ENCODE results near the gene KLHL22.

KLHL22 gene

GRCh38 chr22:20430720-20431510 lies 64.7 kb downstream of the KLHL22 start:
- no peak for TF ChIP-seq PAX5 (IDR thresholded peaks at IDR 0.05; ENCODE audit: insufficient read depth, low read length, severe bottlenecking)
- no peak for TF ChIP-seq TAF1 (IDR thresholded peaks at IDR 0.05; ENCODE audit: low read depth, low read length)
- TF ChIP-seq POU2F2 (IDR thresholded peaks at IDR 0.05; ENCODE audit: low read depth, low read length) = no peak
- TF ChIP-seq POLR2A (IDR thresholded peaks at IDR 0.05; ENCODE audit: low read depth, low read length) = no peak
- no peak for TF ChIP-seq SPI1 (IDR thresholded peaks at IDR 0.05; ENCODE audit: low read depth, low read length)
- no peak for TF ChIP-seq POLR2AphosphoS5 (IDR thresholded peaks at IDR 0.05; ENCODE audit: low read depth, low read length)
- DNase-seq (ENCODE audit: insufficient read length, low spot score) (no peak), FAIRE-seq (peak; percentile 76)

GRCh38 chr22:20430101-20430719 lies 65.4 kb downstream of the KLHL22 start:
- DNase-seq (ENCODE audit: insufficient read length, low spot score) (no peak), FAIRE-seq (no peak)
- no peak for TF ChIP-seq PAX5 (IDR thresholded peaks at IDR 0.05; ENCODE audit: insufficient read depth, low read length, severe bottlenecking)
- TF ChIP-seq SPI1 (IDR thresholded peaks at IDR 0.05; ENCODE audit: low read depth, low read length) = no peak
- no peak for TF ChIP-seq POU2F2 (IDR thresholded peaks at IDR 0.05; ENCODE audit: low read depth, low read length)
- no peak for TF ChIP-seq POLR2A (IDR thresholded peaks at IDR 0.05; ENCODE audit: low read depth, low read length)
- no peak for TF ChIP-seq TAF1 (IDR thresholded peaks at IDR 0.05; ENCODE audit: low read depth, low read length)
- no peak for TF ChIP-seq POLR2AphosphoS5 (IDR thresholded peaks at IDR 0.05; ENCODE audit: low read depth, low read length)

- peak; percentile 88 for DNase-seq (ENCODE audit: insufficient read length, low spot score)
These were observed 66.1 kb downstream of the KLHL22 start for GRCh38 chr22:20429254-20430100.

GRCh38 chr22:20428496-20429253 lies 66.9 kb downstream of the KLHL22 start:
- DNase-seq (ENCODE audit: insufficient read length, low spot score) (no peak), FAIRE-seq (peak; percentile 52)
- TF ChIP-seq POU2F2 (IDR thresholded peaks at IDR 0.05; ENCODE audit: low read depth, low read length) (no peak), POLR2AphosphoS5 (IDR thresholded peaks at IDR 0.05; ENCODE audit: low read depth, low read length) (no peak), TAF1 (IDR thresholded peaks at IDR 0.05; ENCODE audit: low read depth, low read length) (no peak), POLR2A (IDR thresholded peaks at IDR 0.05; ENCODE audit: low read depth, low read length) (no peak), SPI1 (IDR thresholded peaks at IDR 0.05; ENCODE audit: low read depth, low read length) (no peak), PAX5 (IDR thresholded peaks at IDR 0.05; ENCODE audit: insufficient read depth, low read length, severe bottlenecking) (no peak)

More at GRCh38 chr22:20429254-20430100, 66.1 kb downstream of the KLHL22 start:
- TF ChIP-seq PAX5 (IDR thresholded peaks at IDR 0.05; ENCODE audit: insufficient read depth, low read length, severe bottlenecking) (no peak), TAF1 (IDR thresholded peaks at IDR 0.05; ENCODE audit: low read depth, low read length) (no peak), POLR2AphosphoS5 (IDR thresholded peaks at IDR 0.05; ENCODE audit: low read depth, low read length) (no peak), SPI1 (IDR thresholded peaks at IDR 0.05; ENCODE audit: low read depth, low read length) (no peak), POLR2A (IDR thresholded peaks at IDR 0.05; ENCODE audit: low read depth, low read length) (no peak), POU2F2 (IDR thresholded peaks at IDR 0.05; ENCODE audit: low read depth, low read length) (no peak)
- peak; percentile 76 for FAIRE-seq

- TF ChIP-seq POLR2AphosphoS5 (IDR thresholded peaks at IDR 0.05; ENCODE audit: low read depth, low read length) = no peak
- TF ChIP-seq POLR2A (IDR thresholded peaks at IDR 0.05; ENCODE audit: low read depth, low read length) = no peak
- TF ChIP-seq SPI1 (IDR thresholded peaks at IDR 0.05; ENCODE audit: low read depth, low read length) = no peak
- TF ChIP-seq PAX5 (IDR thresholded peaks at IDR 0.05; ENCODE audit: insufficient read depth, low read length, severe bottlenecking) = no peak
- no peak for TF ChIP-seq TAF1 (IDR thresholded peaks at IDR 0.05; ENCODE audit: low read depth, low read length)
- no peak for TF ChIP-seq POU2F2 (IDR thresholded peaks at IDR 0.05; ENCODE audit: low read depth, low read length)
- no peak for DNase-seq (ENCODE audit: insufficient read length, low spot score)
- no peak for FAIRE-seq
These were observed 67.6 kb downstream of the KLHL22 start for GRCh38 chr22:20427945-20428417.

- FAIRE-seq = no peak
- no peak for DNase-seq (ENCODE audit: insufficient read length, low spot score)
- TF ChIP-seq POLR2A (IDR thresholded peaks at IDR 0.05; ENCODE audit: low read depth, low read length) (no peak), POU2F2 (IDR thresholded peaks at IDR 0.05; ENCODE audit: low read depth, low read length) (no peak), SPI1 (IDR thresholded peaks at IDR 0.05; ENCODE audit: low read depth, low read length) (no peak), POLR2AphosphoS5 (IDR thresholded peaks at IDR 0.05; ENCODE audit: low read depth, low read length) (no peak), TAF1 (IDR thresholded peaks at IDR 0.05; ENCODE audit: low read depth, low read length) (no peak), PAX5 (IDR thresholded peaks at IDR 0.05; ENCODE audit: insufficient read depth, low read length, severe bottlenecking) (no peak)
These were observed 68.3 kb downstream of the KLHL22 start for GRCh38 chr22:20427104-20427944.

- TF ChIP-seq POLR2AphosphoS5 (IDR thresholded peaks at IDR 0.05; ENCODE audit: low read depth, low read length) = no peak
- no peak for TF ChIP-seq SPI1 (IDR thresholded peaks at IDR 0.05; ENCODE audit: low read depth, low read length)
- TF ChIP-seq POU2F2 (IDR thresholded peaks at IDR 0.05; ENCODE audit: low read depth, low read length) = no peak
- TF ChIP-seq PAX5 (IDR thresholded peaks at IDR 0.05; ENCODE audit: insufficient read depth, low read length, severe bottlenecking) = no peak
- no peak for TF ChIP-seq POLR2A (IDR thresholded peaks at IDR 0.05; ENCODE audit: low read depth, low read length)
- no peak for TF ChIP-seq TAF1 (IDR thresholded peaks at IDR 0.05; ENCODE audit: low read depth, low read length)
- DNase-seq (ENCODE audit: insufficient read length, low spot score) (no peak), FAIRE-seq (no peak)
These were observed 69.4 kb downstream of the KLHL22 start for GRCh38 chr22:20426259-20426615.
